Measurements from ENCODE around the gene RCOR1.
"Not testable (repeated sequence)": the region's sequence is repeated elsewhere in the genome, so short reads cannot be mapped to it uniquely, and the experiment has no call there.

Gene RCOR1

DNA sequence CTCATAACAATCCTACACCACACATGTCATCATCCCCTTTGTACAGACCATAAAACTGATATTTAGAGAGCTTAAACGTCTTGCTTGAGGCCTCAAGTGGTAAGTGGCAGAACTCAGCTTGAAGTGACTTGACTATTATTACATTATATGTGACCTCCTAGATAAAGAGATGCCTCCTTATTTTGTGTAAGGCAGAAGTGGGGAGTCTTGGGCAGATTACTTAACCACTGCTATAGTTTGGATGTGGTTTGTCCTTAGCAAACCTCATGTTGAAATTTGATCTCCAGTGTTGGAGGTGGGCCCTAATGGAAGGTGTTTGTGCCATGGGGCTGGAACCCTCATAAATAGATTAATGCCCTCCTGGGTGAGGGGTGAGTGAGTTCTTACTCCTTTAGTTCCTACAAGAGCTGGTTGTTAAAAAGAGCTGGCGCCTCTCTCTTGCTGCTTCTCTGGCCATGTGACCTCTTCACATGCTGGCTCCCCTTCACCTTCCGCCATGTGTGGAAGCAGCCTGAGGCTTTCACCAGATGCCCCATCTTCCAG is 37.4 kb downstream of the RCOR1 start:
- Mint-ChIP-seq H3K27ac (no peak overlapping the region), H3K36me3 (peaks cover 3% of the 10 kb centered on the region), H3K4me1 (peaks cover 54% of the 10 kb centered on the region), H3K9me3 (no peaks in the 10 kb centered on the region), H3K4me3 (no peak overlapping the region), H3K27me3 (no peaks in the 10 kb centered on the region)

- peaks cover 3% of the 10 kb centered on the region for H3K36me3 Mint-ChIP-seq
- no peaks in the 10 kb centered on the region for H3K9me3 Mint-ChIP-seq
- no peak overlapping the region for H3K4me3 Mint-ChIP-seq
- no peaks in the 10 kb centered on the region for H3K27me3 Mint-ChIP-seq
- peaks cover 54% of the 10 kb centered on the region for H3K4me1 Mint-ChIP-seq
- H3K27ac Mint-ChIP-seq: no peak overlapping the region
Measured at GRCh38 chr14:102630405-102630804, 38.0 kb downstream of the RCOR1 start.

DNA sequence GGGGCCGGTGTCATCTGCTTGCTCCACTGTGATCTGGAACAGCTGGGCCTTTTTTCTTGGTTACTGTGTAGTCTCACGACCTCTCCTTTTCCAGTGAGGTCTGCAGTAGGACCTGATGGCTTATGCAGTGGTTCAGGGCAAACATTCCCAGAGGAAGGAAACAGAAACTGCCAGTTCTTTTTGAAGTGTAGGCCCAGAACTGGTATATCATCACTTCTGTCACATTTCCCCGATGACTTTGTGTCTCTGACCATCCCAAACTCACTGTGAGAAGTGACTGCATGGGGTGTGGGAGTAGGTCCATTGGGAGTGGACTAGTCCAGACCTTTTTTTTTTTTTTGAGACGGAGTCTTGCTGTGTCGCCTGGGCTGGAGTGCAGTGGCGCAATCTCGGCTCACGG is 38.4 kb downstream of the RCOR1 start:
- H3K27ac Mint-ChIP-seq: no peak overlapping the region
- no peaks in the 10 kb centered on the region for H3K9me3 Mint-ChIP-seq
- H3K27me3 Mint-ChIP-seq: no peaks in the 10 kb centered on the region
- peaks cover 3% of the 10 kb centered on the region for H3K36me3 Mint-ChIP-seq
- peaks cover 50% of the 10 kb centered on the region for H3K4me1 Mint-ChIP-seq
- H3K4me3 Mint-ChIP-seq: no peak overlapping the region

DNA sequence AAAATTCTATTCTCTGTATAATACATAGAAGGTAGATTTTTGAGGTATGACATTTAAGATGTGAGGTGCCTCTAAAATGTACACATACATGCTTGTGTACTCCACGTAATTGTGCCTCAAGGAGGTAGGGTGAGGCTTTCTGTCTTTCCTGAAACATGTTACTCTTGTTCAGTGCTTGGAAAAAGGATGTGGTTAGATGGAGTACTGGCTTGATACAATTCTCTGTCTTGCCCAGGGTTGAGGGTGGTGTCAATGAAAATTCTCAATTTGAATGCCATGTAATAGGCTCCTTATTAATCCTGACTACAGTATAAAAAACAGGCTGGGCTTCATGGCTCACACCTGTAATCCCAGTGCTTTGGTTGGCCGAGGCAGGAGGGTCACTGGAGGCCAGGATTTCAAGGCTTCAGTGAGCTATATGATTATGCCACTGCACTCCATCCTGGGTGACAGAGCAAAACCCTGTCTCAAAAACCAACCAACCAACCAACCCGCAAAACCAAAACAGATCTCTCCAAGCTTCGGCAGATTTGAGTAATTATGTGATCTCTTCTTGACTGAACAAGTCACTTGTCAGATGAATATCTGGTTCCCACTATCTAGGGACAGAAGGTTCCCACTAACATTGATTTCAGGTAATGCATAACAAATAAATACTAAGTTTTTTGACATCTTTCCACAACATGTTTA is 41.6 kb downstream of the RCOR1 start:
- Mint-ChIP-seq H3K27me3 (no peaks in the 10 kb centered on the region), H3K27ac (no peak overlapping the region), H3K9me3 (no peaks in the 10 kb centered on the region), H3K4me3 (no peak overlapping the region), H3K4me1 (peaks cover 37% of the 10 kb centered on the region), H3K36me3 (peaks cover 4% of the 10 kb centered on the region)

DNA sequence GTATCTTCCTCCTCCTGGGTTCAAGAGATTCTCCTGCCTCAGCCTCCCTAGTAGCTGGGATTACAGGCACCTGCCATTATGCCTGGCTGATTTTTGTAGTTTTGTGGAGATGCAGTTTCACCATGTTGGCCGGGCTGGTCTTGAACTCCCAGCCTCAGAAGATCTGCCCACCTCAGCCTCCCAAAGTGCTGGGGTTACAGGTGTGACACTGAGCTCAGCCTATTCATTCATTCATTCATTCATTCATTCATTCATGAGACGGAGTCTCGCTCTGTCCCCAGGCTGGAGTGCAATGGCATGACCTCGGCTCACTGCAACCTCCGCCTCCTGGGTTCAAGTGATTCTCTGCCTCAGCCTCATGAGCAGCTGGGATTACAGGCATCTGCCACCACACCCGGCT is 47.2 kb downstream of the RCOR1 start:
- H3K9me3 Mint-ChIP-seq, H3K4me3 Mint-ChIP-seq, H3K36me3 Mint-ChIP-seq, H3K27ac Mint-ChIP-seq, H3K27me3 Mint-ChIP-seq: not testable (repeated sequence)
- H3K4me1 Mint-ChIP-seq: peaks cover 49% of the 10 kb centered on the region

- Mint-ChIP-seq H3K27ac (no peak overlapping the region), H3K4me1 (peaks cover 77% of the 10 kb centered on the region)
Measured at GRCh38 chr14:102644523-102644922, 52.1 kb downstream of the RCOR1 start.

GRCh38 chr14:102645746-102646440 is 53.4 kb downstream of the RCOR1 start:
- peaks cover 80% of the 10 kb centered on the region for H3K4me1 Mint-ChIP-seq
- no peak overlapping the region for H3K4me3 Mint-ChIP-seq
- no peaks in the 10 kb centered on the region for H3K27me3 Mint-ChIP-seq
- no peak overlapping the region for H3K27ac Mint-ChIP-seq
- H3K36me3 Mint-ChIP-seq: peaks cover 3% of the 10 kb centered on the region
- H3K9me3 Mint-ChIP-seq: no peaks in the 10 kb centered on the region

More at GRCh38 chr14:102644523-102644922, 52.1 kb downstream of the RCOR1 start:
- H3K36me3 Mint-ChIP-seq: peaks cover 3% of the 10 kb centered on the region
- no peaks in the 10 kb centered on the region for H3K9me3 Mint-ChIP-seq
- no peaks in the 10 kb centered on the region for H3K27me3 Mint-ChIP-seq
- no peak overlapping the region for H3K4me3 Mint-ChIP-seq

DNA sequence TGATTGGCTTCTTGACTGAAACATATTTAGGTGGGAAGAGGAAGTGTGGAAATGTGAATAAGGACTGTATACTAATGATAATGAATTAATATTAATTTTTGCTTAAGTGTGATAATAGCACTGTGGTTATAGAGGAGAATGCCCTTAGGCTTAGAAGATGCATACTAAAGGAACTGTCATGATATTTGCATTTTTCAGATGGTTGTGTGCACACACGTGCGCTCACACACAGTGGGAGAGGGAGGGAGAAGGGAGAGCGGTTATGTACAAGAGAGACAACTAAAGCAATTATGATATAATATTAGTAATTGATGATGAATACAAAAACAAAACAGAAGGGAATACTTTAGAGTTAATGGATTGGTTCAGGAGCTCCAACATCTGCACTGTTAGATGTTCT is 54.2 kb downstream of the RCOR1 start:
- Mint-ChIP-seq H3K36me3 (peaks cover 3% of the 10 kb centered on the region), H3K27ac (no peak overlapping the region), H3K4me1 (peaks cover 81% of the 10 kb centered on the region), H3K9me3 (no peaks in the 10 kb centered on the region), H3K27me3 (no peaks in the 10 kb centered on the region), H3K4me3 (no peak overlapping the region)

DNA sequence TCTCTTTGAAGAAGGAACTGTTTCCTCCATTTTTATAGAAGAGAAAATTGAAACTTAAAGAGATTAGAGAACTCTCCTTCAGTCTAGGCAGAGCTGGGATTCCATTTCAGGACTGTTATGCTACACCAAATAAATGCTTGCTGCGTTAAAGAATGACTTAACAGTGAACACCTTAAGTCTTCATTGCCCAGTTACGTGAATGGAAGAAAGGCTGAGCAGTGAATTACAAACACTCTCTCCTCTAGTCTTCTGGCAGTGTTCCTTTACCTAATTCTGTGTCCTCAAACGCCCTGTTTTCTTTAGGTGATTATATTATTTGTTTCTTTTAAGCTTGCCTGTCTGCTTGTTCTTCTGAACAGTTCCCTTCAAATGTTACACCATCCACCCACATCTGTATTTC is 59.7 kb downstream of the RCOR1 start:
- H3K36me3 Mint-ChIP-seq: peaks cover 4% of the 10 kb centered on the region
- no peak overlapping the region for H3K4me3 Mint-ChIP-seq
- H3K4me1 Mint-ChIP-seq: peaks cover 60% of the 10 kb centered on the region
- H3K27ac Mint-ChIP-seq: no peak overlapping the region
- no peaks in the 10 kb centered on the region for H3K9me3 Mint-ChIP-seq
- H3K27me3 Mint-ChIP-seq: no peaks in the 10 kb centered on the region

DNA sequence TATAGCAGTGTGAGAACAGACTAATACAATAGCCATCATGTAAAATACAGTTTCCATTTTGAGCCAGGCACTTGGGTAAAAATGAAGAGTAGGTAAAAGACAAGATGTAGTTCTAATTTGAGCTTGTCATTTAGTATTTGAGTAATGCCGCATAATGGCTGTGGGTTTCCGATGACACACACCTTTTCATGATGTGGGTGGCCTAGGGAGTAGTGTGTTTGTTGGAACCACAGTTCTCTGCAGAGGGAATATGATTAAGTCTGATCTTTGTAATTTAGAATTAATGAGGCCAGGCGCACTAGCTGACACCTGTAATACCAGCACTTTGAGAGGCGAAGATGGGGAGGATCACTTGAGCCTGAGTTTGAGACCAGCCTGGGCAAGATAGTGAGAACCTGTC is 61.8 kb downstream of the RCOR1 start:
- Mint-ChIP-seq H3K27me3 (no peaks in the 10 kb centered on the region), H3K9me3 (no peaks in the 10 kb centered on the region), H3K36me3 (peaks cover 4% of the 10 kb centered on the region), H3K27ac (no peak overlapping the region), H3K4me1 (peaks cover 61% of the 10 kb centered on the region), H3K4me3 (peak overlapping the region; percentile 6)

DNA sequence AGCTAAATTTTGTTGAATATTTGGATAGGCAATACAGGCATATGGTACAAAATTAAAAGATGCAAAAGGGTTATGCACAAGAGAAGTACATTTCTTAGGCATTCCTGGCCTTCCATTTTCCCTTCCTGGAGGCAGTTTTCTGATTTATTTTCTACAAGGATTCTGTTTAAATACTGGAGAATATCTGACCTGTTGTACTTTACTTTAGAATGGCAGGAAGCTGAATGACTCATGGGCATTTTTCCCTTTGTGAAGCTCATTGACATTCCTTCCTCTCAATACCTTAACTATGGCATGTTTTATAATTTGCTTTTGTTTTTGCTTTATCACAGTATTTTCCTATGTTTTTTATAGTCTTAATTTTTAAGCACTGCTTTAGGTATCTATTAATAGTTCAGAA is 62.7 kb downstream of the RCOR1 start:
- Mint-ChIP-seq H3K27ac (peak overlapping the region; percentile 12), H3K27me3 (no peaks in the 10 kb centered on the region), H3K9me3 (no peaks in the 10 kb centered on the region), H3K4me3 (no peak overlapping the region), H3K36me3 (peaks cover 4% of the 10 kb centered on the region), H3K4me1 (peaks cover 62% of the 10 kb centered on the region)

- H3K4me1 Mint-ChIP-seq: peaks cover 60% of the 10 kb centered on the region
- H3K9me3 Mint-ChIP-seq: no peaks in the 10 kb centered on the region
- H3K36me3 Mint-ChIP-seq: peaks cover 3% of the 10 kb centered on the region
- H3K4me3 Mint-ChIP-seq: no peak overlapping the region
- H3K27ac Mint-ChIP-seq: no peak overlapping the region
- H3K27me3 Mint-ChIP-seq: no peaks in the 10 kb centered on the region
Measured at GRCh38 chr14:102659797-102660196, 67.3 kb downstream of the RCOR1 start.

GRCh38 chr14:102661614-102662013 is 69.2 kb downstream of the RCOR1 start:
- Mint-ChIP-seq H3K27me3 (no peaks in the 10 kb centered on the region), H3K27ac (peak overlapping the region; percentile 17), H3K9me3 (no peaks in the 10 kb centered on the region), H3K4me1 (peaks cover 59% of the 10 kb centered on the region), H3K36me3 (peaks cover 5% of the 10 kb centered on the region), H3K4me3 (no peak overlapping the region)

DNA sequence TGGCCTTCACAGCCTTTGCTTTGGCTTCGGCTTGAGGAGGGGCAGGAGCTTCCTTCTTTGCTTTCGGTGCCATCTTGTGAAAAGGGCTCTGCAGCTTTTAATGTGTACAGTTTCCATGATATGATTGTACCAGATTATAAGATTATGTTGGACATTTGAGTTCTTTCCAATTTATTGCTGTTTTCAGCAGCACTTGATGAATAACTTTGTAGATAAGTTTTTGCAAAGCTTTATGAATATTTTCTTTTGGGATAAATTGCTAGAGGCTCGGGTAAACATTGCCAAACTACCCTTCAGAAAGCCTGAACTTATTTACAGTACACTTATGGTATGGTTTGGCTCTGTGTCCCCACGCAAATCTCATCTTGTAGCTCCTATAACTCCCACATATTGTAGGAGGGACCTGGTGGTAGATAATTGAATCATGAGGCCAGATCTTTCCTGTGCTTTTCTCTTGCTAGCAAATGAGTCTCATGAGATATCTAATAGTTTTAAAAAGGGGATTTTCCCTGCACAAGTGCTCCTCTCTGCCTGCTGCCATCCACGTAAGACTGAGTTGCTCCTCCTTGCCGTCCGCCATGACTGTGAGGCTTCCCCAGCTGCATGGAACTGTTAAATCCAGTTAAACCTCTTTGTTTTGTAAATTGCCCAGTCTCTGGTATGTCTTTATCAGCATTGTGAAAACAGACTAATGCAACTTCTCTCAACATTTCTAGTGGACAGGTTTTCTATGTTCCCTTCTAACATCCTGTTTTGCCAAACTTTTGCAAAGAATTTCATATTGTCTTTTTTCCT is 70.4 kb downstream of the RCOR1 start:
- no peak overlapping the region for H3K4me3 Mint-ChIP-seq
- H3K9me3 Mint-ChIP-seq: no peaks in the 10 kb centered on the region
- H3K4me1 Mint-ChIP-seq: peaks cover 59% of the 10 kb centered on the region
- peaks cover 5% of the 10 kb centered on the region for H3K36me3 Mint-ChIP-seq
- H3K27me3 Mint-ChIP-seq: no peaks in the 10 kb centered on the region
- H3K27ac Mint-ChIP-seq: no peak overlapping the region

DNA sequence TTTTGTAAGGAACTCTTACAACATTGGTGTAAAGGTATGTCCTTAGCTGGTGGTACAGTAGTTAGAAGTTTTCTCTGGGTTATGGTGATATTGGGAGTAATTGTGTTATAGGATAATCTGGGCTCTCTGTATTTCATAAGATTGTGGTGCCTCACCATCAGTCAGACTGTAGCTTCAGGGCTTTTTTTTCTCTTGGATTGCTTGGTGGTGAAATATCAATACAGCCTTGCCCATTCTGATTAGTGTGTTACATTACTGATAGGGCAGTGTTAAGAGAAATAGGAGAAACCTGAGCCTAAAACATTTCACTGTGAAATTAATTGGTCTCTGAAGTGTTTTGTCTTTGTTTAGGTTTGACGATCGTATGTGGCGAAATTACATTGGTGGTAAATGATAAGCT is 71.0 kb downstream of the RCOR1 start:
- H3K9me3 Mint-ChIP-seq: no peaks in the 10 kb centered on the region
- no peaks in the 10 kb centered on the region for H3K27me3 Mint-ChIP-seq
- H3K36me3 Mint-ChIP-seq: peaks cover 5% of the 10 kb centered on the region
- H3K4me3 Mint-ChIP-seq: no peak overlapping the region
- H3K27ac Mint-ChIP-seq: no peak overlapping the region
- H3K4me1 Mint-ChIP-seq: peaks cover 59% of the 10 kb centered on the region

- no peak overlapping the region for H3K4me3 Mint-ChIP-seq
Measured at GRCh38 chr14:102665621-102666020, 73.2 kb downstream of the RCOR1 start.

More at GRCh38 chr14:102665621-102666020, 73.2 kb downstream of the RCOR1 start:
- Mint-ChIP-seq H3K4me1 (peaks cover 51% of the 10 kb centered on the region), H3K9me3 (no peaks in the 10 kb centered on the region), H3K27me3 (no peaks in the 10 kb centered on the region), H3K27ac (no peak overlapping the region), H3K36me3 (peaks cover 7% of the 10 kb centered on the region)
